Liver (tissue), 9 donors: ENCODE results near the gene AKAP7. TPM values are rescaled to one million over a fixed set of nuclear protein-coding genes. Genes with fewer than 3 reads are reported as not detected.

Experiments used
- DNase-seq: peaks from one replicate; pipeline ENCODE4 v3.0.0-alpha.2; 2017; ENCODE audit warnings: low spot score
- H3K27ac ChIP-seq, 2 donors: one replicate each; pipeline ENCODE4 v1.7.0; 2013; ENCODE audit warnings: inconsistent platforms in 2 of 2, low read length in 2 of 2, control low read depth in 1 of 2, low read depth in 1 of 2, mild to moderate bottlenecking in 1 of 2
- H3K27me3 ChIP-seq, 4 donors: one replicate each; pipeline versions ENCODE4 v1.6.1 to v1.7.0; 2013; ENCODE audit warnings: low read length in 3 of 4, inconsistent platforms in 1 of 4, mild to moderate bottlenecking in 1 of 4, moderate library complexity in 1 of 4; ENCODE audit not compliant: control insufficient read depth in 4 of 4, insufficient read depth in 4 of 4
- H3K36me3 ChIP-seq, 4 donors: one replicate each; pipeline versions ENCODE4 v1.6.1 to v1.7.0; 2013; ENCODE audit warnings: low read length in 3 of 4, mild to moderate bottlenecking in 3 of 4, low read depth in 1 of 4, moderate library complexity in 1 of 4; ENCODE audit not compliant: control insufficient read depth in 4 of 4, insufficient read depth in 3 of 4
- H3K4me1 ChIP-seq, 4 donors: one replicate each; pipeline versions ENCODE4 v1.6.1 to v1.7.0; 2013; ENCODE audit warnings: low read length in 3 of 4, mild to moderate bottlenecking in 3 of 4, moderate library complexity in 1 of 4; ENCODE audit not compliant: control insufficient read depth in 4 of 4, insufficient read depth in 4 of 4
- H3K4me3 ChIP-seq, 3 donors: one replicate each; pipeline versions ENCODE4 v1.6.1 to v1.7.0; 2013; ENCODE audit warnings: low read length in 3 of 3, control low read depth in 1 of 3, low read depth in 1 of 3, mild to moderate bottlenecking in 1 of 3
- H3K9ac ChIP-seq, 2 donors: one replicate each; pipeline ENCODE4 v1.7.0; 2013; ENCODE audit warnings: low read length in 2 of 2, mild to moderate bottlenecking in 2 of 2, moderate library complexity in 2 of 2, control low read depth in 1 of 2, low read depth in 1 of 2
- H3K9me3 ChIP-seq, 4 donors: one replicate each; pipeline versions ENCODE4 v1.6.1 to v1.7.0; 2013; ENCODE audit warnings: low read length in 3 of 4; ENCODE audit not compliant: control insufficient read depth in 4 of 4
- ATF3 ChIP-seq: IDR thresholded peaks from 2 replicates; pipeline ENCODE4 v1.6.1; 2016; ENCODE audit warnings: antibody characterized with exemption
- EGR1 ChIP-seq, 2 donors: IDR thresholded peaks; 2 replicates each; pipeline ENCODE4 v1.6.1; 2016 to 2018; ENCODE audit warnings: antibody characterized with exemption in 2 of 2, low read depth in 2 of 2
- FOXA1 ChIP-seq: IDR thresholded peaks from 2 replicates; pipeline ENCODE4 v1.6.1; 2016; ENCODE audit warnings: antibody characterized with exemption
- GABPA ChIP-seq, 2 donors: IDR thresholded peaks in 1 of 2; conservative IDR thresholded peaks in 1 of 2; 2 replicates each; pipeline ENCODE4 v1.6.1; 2016; ENCODE audit warnings: antibody characterized with exemption in 2 of 2, mild to moderate bottlenecking in 1 of 2, moderate library complexity in 1 of 2
- HNF4G ChIP-seq: IDR thresholded peaks from 2 replicates; pipeline ENCODE4 v1.6.1; 2016; ENCODE audit warnings: antibody characterized with exemption
- NR2F2 ChIP-seq: IDR thresholded peaks from 2 replicates; pipeline ENCODE4 v1.6.1; 2016; ENCODE audit warnings: antibody characterized with exemption
- REST ChIP-seq: IDR thresholded peaks from 2 replicates; pipeline ENCODE4 v1.6.1; 2016; ENCODE audit warnings: antibody characterized with exemption, mild to moderate bottlenecking
- RXRA ChIP-seq, 2 donors: IDR thresholded peaks; 2 replicates each; pipeline ENCODE4 v1.6.1; 2017 to 2018; ENCODE audit warnings: antibody characterized with exemption in 2 of 2, mild to moderate bottlenecking in 1 of 2
- SP1 ChIP-seq: IDR thresholded peaks from 2 replicates; pipeline ENCODE4 v1.6.1; 2018; ENCODE audit warnings: antibody characterized with exemption, mild to moderate bottlenecking
- TAF1 ChIP-seq: conservative IDR thresholded peaks from 2 replicates; pipeline ENCODE4 v1.6.1; 2016; ENCODE audit warnings: antibody characterized with exemption, mild to moderate bottlenecking
- YY1 ChIP-seq: IDR thresholded peaks from 2 replicates; pipeline ENCODE4 v1.6.1; 2016; ENCODE audit warnings: antibody characterized with exemption, mild to moderate bottlenecking
- ZBTB33 ChIP-seq: IDR thresholded peaks from 2 replicates; pipeline ENCODE4 v1.6.1; 2016; ENCODE audit warnings: antibody characterized with exemption
- WGBS: extraction: QIAGEN DNeasy Blood & Tissue Kit; methylation state at CpG from one replicate; pipeline ENCODE4 v1.1.7; 2013; 5-methylcytosine and 5-hydroxymethylcytosine counted together
- polyA plus RNA-seq, 2 donors: library from polyadenylated mRNA; stranded (reverse) in 1 of 2; unstranded in 1 of 2; fragments of 200-250 nt in 1 of 2; fragments of >200 nt in 1 of 2; fragmentation: Nextera tagmentation in 1 of 2; extraction: Ambion mirVana in 1 of 2; gene quantifications; one replicate each; pipeline versions ENCODE4 v1.2.1 to v1.2.3, GENCODE V29; 2013 to 2015
- total RNA-seq, 2 donors: library from RNA; depleted of rRNA; stranded (reverse); fragments of >200 nt; gene quantifications; one replicate each; pipeline ENCODE4 v1.2.3, GENCODE V29; 2014
- donor health status: healthy.
- donor health status: healthy.
- donor health status: healthy.
- donor health status: healthy.
- donor health status: healthy.

AKAP7 gene
- total and polyA plus RNA-seq, 4 donors: 7.9 to 25.4 (median 17.7) TPM

GRCh38 chr6:131270534-131270933 is 135.3 kb downstream of the AKAP7 start:
- no peak for DNase-seq
- WGBS: 97% methylated on average over 3 of the region's 3 CpGs
- H3K27ac ChIP-seq: no peak overlapping the region
- peaks cover 0 to 3% (median 0%) of the 10 kb centered on the region in 4 donors for H3K9me3 ChIP-seq
- no peak for TF ChIP-seq YY1
- no peak for TF ChIP-seq HNF4G
- TF ChIP-seq NR2F2: no peak
- TF ChIP-seq EGR1 (IDR thresholded peaks at IDR 0.05; ENCODE audit: low read depth in 2 of 2): no peak
- TF ChIP-seq SP1: no peak
- no peak for TF ChIP-seq ATF3
- TF ChIP-seq TAF1: no peak
- no peak for TF ChIP-seq REST
- no peak for TF ChIP-seq GABPA (IDR thresholded peaks at IDR 0.05 in 1 of 2, conservative IDR thresholded peaks at IDR 0.05 in 1 of 2)
- TF ChIP-seq FOXA1: no peak
- H3K9ac ChIP-seq: no peak overlapping the region
- H3K4me3 ChIP-seq: no peak overlapping the region
- H3K36me3 ChIP-seq: peaks cover 0 to 7% (median 0%) of the 10 kb centered on the region in 4 donors
- no peaks in the 10 kb centered on the region for H3K27me3 ChIP-seq
- H3K4me1 ChIP-seq: no peaks in the 10 kb centered on the region

DNA sequence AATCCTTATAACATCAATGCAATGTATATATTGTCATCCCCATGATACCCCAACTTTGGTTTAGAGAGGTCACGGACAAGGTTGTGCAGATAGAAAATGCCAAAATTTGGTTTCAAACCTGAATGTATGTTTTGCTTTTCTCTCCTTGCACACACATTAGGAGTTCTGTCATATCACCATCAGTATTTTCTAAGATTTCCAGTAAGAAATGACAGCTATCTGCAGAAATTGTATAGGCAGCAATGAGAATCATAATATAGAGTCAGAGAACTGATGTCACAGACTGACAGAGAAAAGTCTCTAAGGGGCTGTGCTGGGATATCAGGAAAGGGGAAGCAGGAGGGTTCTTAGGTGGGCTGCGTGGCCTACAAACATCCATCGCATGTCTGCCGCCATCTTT is 140.0 kb downstream of the AKAP7 start:
- TF ChIP-seq REST: no peak
- no peak for TF ChIP-seq EGR1 (IDR thresholded peaks at IDR 0.05; ENCODE audit: low read depth in 2 of 2)
- TF ChIP-seq HNF4G: no peak
- no peak for TF ChIP-seq FOXA1
- TF ChIP-seq RXRA (IDR thresholded peaks at IDR 0.05): no peak
- no peak for TF ChIP-seq ZBTB33
- H3K9me3 ChIP-seq: peaks cover 0 to under 1% (median 0%) of the 10 kb centered on the region in 4 donors
- no peaks in the 10 kb centered on the region for H3K27me3 ChIP-seq
- H3K36me3 ChIP-seq: no peaks in the 10 kb centered on the region
- no peaks in the 10 kb centered on the region for H3K4me1 ChIP-seq
- DNase-seq: no peak
- WGBS: over 99% methylated on average over 4 of the region's 4 CpGs
- H3K4me3 ChIP-seq: no peak overlapping the region
- no peak overlapping the region for H3K27ac ChIP-seq
- H3K9ac ChIP-seq: no peak overlapping the region
